Fibroblast of upper back skin (primary cell): ENCODE data around the gene ZNF121.
"Not testable (repeated sequence)": the region's sequence is repeated elsewhere in the genome, so short reads cannot be mapped to it uniquely, and the experiment has no call there.

Source experiments
- DNase-seq: peaks from one replicate; pipeline ENCODE4 v3.0.0-alpha.2; 2013

The ZNF121 gene

DNA sequence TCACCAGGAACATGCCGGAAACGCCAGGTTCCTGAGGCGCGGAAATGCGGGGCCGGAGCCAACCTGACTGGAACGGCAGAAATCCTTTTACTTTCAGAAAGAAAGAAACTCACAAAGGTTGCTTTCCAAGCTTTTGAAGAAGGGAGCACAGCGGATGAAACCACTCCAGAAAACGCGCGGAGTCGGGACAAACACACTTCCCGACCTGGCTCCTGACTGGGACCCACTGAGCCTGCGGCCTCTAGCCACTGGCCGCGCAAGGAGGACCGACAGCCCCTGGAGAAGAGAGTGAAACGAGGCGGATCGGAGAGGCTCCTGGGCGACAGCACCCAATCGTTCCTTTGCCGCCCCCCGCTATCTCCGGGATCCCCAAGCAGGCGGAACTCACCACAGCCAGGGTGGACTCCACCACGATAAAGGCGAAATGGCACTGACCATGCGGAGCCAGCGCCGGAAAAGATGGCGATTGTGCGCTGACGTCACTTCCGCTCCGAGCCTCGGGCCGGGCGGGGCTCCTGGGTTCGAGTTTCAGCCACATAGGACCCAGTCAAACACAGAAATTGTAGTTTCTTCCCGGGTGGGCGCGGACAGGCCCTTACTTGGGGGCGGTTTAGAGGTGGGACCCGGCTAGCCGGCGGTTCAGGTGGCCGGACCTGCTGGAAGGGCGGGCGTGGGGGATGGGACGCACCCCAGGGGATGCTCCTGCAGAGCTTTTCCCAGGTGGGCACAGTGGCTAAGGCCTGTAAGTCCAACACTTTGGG, at the start of gene ZNF121:
Gene ZNF121, minus strand, starts transcription at position 432 of the 761 bp plus-strand sequence. CDS start 16,407 bp downstream, outside the sequence.
- DNase-seq = peak; percentile 80

DNA sequence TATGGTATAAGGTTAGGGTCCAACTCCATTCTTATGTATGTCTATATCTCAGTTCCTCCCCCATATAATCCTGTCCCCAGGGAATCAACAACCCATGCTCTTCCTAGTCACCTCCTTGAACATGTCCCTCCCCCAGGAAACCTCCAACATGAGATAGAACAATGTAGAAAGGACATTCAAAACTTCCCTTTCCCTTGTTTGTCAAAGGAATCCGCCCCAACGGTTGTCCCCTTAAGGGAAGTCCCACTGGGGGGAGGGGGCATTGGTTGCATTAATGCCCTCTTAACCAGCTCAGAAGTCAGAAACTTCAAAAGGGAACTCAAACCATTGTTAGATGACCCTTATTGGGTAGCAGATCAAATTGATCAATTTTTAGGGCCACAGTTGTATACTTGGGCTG, 43.6 kb upstream of the ZNF121 start:
- DNase-seq = no peak

DNA sequence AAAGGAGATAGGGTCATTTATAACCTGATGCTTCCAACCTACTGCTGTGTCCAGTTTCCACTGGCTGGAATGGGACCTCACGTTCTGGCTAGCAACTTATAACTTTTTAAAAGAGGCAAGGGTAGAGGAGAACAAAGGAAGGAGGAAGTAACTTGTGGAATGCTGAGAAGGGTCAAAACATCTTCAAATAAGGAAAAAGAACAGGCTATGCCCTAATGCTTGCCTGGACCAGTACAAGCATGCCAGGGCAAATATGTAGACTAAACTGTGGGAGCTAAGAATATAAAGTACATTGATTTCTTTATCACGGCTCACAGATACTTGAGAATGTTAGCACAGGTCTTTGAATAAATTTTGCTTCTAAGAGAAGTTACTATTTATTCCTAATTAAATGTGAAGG, 38.2 kb upstream of the ZNF121 start:
- peak; percentile 13 for DNase-seq

DNA sequence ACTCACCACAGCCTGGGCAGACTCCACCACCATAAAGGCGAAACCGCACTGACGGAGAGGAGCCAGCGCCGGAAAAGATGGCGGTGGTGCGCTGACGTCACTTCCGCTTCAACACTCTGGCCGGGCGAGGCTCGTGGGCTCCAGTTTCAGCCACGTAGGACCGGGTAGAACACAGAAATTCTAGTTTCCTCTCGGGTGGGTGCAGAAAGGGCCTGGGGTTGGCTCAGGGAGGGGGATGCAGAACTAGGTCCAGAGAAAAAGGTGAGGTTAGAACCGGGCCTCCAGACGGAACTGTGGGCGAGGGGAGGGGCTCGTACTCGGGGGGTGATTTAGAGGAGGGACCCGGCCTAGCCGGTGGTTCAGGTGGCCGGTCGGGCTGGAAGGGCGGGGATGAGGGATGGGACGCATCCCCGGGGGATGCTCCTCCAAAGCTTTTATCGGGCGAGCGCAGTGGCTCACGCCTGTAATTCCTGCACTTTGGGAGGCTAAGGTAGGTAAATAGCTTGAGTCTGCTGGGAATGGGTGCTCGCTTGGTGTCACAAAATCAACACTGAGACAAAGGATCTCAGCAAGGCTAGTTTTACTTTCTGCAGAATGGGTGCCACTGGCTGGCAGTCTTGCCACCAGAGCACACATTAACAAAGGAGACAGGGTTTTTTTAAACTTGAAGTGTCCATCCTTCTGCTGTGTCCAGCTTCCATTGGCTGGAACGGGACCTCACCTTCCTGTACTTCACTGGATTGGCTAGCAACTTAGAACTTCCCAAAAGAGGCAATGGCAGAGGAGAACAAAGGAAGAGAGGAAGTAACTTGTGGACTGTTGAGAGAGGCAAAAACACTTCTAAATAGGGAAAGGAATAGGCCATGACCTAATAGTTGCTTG, 37.1 kb upstream of the ZNF121 start, which contains the start of gene ZNF561:
Gene ZNF561, minus strand, starts transcription at position 77 of the 882 bp plus-strand sequence. CDS start 1,776 bp downstream, outside the sequence.
- peak; percentile 90 for DNase-seq

DNA sequence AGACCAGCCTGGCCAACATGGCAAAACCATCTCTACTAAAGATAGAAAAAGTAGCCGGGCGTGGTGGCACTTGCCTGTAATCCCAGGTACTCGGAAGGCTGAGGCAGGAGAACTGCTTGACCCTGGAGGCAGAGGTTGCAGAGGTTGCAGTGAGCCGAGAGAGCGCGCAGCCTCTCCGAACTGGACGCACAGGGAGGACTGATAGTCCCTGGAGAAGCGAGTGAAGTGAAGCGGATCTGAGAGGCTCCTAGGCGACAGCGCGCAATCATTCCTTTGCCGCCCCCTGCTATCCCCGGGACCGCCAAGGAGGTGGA, 36.5 kb upstream of the ZNF121 start:
- DNase-seq = no peak

DNA sequence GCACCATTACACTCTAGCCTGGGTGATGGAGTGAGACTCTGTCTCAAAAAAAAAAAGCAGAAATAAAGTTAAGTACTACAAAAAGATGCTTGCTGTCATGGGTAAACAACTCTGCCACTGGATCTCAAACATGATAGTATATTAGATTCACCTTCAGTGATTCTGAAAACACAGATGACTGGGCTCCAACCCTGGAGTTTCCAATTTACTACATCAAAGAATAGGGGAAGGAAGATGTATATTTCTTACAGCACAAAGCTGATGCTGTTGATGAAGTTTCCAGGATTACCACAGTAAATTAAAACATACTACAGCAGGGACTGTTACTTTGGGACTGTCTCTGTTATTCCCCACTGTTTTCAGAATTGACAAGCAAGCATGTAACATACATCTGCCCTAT, 31.5 kb upstream of the ZNF121 start:
- no peak for DNase-seq

DNA sequence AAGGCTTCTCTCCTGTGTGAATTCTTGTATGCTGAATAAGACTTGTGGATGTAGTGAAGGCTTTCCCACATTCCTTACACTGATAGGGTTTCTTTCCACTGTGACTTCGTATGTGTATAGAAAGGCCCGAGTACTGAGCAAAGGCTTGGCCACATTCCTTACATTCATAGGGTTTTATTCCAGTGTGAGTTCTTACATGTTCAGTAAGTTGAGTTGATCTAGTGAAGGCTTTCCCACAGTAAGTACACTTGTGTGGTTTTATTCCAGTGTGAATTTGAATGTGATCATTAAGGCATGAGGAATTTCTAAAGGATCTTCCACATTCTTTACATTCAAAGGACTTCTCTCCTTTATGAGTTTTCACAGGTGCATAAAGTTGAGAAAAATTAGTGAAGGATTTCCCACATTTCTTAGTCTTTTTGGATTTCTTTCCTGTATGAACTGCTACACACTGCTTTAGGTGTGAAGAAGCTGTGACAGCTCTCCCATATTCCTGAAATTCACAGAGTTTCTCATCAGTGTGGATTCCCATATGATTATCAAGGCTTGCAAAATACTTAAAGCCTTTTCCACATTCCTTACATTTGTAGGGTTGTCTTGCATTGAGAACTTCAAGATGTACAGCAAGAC, 26.3 kb upstream of the ZNF121 start:
- DNase-seq = no peak

DNA sequence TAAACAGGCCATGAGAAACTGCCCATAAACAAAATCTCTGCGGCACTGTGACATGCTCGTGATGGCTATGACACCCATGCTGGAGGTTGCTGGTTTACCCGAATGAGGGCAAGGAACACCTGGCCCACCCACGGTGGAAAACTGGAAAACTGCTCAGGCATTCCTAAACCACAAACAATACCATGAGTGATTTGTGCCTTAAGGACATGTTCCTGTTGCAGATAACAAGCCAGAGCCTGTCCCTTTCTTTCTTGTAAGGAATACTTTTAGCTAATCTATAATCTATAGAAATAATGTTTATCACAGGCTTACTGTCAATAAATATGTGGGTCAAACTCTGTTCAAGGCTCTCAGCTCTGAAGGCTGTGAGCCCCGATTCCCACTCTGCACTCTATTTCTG, 24.6 kb upstream of the ZNF121 start:
- DNase-seq = no peak

DNA sequence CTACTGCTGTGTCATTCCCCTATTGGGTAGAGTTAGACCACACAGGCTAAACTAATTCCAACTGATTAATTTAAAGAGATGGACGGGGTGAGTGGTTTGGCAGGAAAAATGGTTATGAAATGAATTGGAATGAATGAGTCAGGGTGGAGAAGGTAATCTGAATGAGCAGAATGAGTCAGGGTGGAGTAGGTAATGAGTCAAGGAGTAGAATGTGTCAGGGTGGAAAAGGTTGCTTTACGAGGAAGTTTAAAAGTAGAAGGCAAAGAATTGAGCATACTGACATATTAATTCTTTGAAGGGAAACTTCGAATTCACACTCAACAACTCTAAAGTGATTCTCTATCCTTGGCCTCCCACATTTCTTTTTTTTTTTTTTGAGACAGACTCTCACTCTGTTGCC, 12.7 kb upstream of the ZNF121 start:
- peak; percentile 80 for DNase-seq

DNA sequence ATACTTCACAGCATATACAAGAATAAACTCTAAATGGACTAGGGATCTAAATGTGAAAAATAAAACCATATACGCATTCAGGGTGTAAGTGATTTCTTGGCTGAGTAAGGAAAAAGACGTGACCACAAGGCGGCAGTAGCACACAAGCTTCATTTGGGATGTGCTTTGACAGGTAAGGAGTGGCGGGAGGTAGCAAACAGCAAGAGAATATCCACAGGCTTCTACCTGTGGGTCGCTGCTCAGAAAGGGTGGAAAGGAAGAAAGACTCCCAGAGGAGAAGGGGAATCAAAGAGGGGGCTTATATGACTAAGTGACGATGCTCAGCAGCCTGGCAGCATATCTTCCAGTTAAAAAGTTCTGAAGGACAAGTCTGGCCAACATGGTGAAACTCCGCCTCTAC, 2.5 kb upstream of the ZNF121 start:
- DNase-seq = peak; percentile 54

DNA sequence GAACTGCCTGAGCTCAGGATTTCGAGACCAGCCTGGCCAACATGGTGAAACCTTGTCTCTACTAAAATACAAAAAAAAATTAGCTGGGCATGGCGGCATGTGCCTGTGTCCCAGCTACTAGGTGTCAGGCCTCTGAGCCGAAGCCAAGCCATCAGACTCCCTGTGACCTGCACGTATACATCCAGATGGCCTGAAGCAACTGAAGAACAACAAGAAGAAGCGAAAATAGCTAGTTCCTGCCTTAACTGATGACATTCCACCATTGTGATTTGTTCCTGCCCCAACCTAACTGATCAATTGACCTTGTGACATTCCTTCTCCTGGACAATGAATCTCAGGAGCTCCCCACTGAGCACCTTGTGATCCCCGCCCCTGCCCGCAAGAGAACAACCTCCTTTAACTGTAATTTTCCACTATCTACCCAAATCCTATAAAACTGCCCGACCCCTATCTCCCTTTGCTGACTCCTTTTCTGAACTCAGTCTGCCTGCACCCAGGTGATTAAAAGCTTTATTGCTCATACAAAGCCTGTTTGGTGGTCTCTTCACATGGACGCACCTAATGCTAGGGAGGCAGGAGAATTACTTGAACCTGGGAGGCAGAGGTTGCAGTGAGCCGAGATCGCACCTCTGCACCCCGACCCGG, 2.1 kb downstream of the ZNF121 start:
- DNase-seq = not testable (repeated sequence)

DNA sequence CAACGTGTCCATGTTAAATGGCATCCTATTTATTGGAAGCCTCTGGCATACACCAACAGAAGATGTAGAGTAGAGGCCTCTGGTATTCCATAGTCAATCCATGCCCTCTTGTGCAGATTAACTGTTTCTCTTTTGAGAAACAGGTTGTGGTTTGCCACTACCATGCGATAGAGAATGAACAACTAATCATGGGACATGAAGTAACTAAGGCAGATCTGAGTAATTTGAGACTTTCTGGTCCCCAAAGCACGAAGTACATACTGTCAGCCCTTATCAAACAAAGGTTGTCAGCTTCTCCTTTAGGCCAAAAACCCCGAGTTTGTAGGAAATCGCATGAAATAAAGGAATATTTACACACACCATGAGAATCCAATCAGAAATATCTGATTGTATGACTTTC, 3.6 kb downstream of the ZNF121 start:
- no peak for DNase-seq

DNA sequence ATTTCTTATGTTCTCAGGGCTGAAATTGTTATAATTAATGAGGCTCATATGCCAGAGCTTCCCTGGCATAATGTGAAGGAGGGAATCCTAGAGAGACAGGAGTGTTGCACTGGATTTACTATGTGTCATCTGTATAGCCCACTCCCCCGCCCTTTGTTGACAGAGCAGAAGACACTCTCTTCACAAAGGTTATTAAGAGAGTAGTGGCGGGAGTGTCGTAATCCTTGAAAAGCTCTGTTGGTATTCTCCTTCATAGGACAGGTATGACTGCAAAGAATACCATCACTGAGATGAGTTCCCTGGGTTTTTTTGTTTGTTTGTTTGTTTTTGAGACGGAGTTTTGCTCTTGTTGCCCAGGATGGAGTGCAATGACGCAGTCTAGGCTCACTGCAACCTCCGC, 14.0 kb downstream of the ZNF121 start:
- DNase-seq = no peak

DNA sequence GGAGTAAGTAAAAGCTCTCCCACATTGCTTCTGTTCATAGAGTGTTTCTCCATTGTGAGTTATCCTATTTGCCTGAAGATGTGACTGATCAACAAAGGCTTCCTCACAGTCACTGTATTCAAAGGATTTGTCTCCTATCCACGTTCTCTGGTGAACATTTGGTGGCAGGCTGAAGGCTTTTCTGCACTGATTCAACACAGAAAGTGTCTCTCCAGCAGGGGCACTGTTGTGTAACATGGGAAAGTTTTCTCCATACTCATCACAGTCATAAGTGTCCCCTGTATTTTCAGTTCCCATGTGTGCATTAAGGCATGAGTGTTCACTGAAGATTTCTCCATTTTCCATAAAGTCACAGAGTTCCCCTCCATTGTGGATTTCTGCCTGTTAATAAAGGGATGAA, 17.6 kb downstream of the ZNF121 start:
- DNase-seq = no peak

DNA sequence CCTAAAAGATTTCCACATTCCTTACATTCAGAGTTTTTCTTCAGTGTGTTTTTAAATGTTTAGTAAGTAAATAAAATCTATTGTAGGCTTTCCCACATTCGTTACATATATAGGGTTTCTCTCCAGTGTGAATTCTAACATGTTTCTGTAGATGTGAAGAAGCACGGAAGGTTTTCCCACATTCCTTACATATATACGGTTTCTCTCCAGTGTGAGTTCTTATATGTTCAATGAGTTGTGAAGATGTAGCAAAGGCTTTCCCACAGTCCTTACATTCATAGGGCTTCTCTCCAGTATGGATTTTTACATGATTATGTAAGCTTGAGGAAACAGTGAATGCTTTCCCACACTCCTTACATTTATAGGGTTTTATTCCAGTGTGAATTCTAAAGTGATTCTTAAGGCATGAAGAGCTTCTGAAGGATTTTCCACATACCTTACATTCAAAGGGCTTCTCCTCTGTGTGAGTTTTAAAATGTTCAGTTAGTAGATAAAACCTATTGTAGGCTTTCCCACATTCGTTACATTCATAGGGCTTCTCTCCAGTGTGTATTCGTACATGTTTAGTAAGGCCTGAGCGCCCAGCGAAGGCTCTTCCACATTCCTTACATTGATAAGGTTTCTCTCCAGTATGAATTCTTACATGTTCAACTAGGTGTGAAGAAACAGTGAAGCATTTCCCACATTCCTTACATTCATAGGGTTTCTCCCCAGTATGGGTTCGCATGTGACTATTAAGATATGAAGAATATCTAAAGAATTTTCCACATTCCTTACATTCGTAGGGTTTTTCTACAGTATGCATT, 18.2 kb downstream of the ZNF121 start:
- peak; percentile 8 for DNase-seq

DNA sequence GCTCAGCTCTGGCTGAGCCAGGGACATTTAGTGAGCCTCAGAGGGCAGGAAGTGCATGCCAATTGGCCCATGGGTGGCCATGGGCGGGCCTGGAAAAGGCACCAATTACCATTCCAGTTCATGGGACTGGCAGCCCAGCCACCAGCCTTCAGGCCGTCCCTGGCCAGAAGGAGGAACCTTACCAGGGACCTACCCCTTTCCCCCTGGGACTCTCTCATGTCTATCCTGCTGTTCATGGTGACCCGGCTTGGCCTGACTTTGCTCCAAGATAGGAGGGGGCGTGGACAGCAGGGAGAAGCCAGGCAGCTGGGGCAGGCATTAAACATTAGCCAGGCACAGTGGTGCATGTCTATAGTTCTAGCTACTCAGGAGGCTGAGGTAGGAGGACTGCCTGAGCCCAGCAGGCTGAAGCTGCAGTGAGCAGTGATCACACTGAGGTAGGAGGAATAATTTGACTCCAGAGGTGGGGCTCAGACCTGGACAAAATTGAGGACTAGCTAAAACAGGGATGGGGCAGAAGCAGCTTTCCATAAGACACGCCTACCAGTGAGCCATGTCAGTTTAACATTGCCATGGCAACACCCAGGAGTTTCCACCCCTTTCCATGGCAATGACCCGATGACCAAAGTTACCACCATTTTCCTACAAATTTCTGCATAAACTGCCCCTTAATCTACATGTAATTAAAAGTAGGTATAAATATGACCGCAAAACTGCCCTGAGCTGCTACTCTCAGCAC, 31.6 kb downstream of the ZNF121 start:
- DNase-seq = no peak

DNA sequence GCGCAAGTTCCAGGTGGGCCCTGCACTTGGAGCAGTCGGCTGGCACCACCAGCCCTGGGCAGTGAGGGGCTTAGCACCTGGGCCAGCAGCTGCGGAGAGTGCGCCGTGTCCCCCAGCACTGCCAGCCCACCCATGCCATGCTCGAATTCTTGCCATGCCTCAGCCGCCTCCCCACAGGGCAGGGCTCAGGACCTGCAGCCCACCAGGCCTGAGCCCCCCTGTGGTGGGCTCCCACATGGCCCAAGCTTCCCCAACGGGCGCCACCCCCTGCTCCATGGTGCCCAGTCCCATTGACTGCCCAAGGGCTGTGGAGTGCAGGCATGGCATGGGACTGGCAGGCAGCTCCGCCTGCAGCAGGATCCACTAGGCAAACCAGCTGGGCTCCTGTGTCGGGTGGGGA, 36.4 kb downstream of the ZNF121 start:
- no peak for DNase-seq

DNA sequence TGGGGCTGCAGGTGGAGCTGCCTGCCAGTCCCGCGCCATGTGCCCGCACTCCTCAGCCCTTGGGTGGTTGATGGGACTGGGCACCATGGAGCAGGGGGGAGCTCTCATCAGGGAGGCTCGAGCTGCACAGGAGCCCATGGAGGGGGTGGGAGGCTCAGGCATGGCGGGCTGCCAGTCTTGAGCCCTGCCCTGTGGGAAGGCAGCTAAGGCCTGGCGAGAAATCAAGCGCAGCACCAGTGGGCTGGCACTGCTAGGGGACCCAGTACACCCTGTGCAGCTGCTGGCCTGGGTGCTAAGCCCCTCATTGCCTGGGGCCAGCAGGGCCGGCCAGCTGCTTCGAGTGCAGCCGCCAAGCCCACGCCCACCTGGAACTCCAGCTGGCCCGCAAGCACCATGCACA, 43.0 kb downstream of the ZNF121 start:
- DNase-seq = not testable (repeated sequence)

DNA sequence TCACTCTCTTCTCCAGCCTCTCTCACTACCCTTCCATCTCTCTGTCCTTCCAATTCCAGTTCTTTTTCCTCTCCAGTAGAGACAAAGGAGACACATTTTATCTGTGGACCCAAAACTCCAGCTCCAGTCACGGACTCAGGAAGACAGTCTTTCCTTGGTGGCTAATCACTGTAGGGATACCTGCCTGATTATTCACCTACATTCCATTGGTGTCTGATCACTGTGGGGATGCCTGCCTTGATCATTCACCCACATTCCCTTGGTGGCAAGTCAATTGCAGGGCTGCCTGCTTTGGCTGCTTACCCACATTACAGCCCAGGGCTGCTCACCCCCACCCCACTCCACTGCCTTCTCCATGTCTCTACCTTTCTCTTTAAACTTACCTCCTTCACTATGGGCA, 44.4 kb downstream of the ZNF121 start:
- not testable (repeated sequence) for DNase-seq

DNA sequence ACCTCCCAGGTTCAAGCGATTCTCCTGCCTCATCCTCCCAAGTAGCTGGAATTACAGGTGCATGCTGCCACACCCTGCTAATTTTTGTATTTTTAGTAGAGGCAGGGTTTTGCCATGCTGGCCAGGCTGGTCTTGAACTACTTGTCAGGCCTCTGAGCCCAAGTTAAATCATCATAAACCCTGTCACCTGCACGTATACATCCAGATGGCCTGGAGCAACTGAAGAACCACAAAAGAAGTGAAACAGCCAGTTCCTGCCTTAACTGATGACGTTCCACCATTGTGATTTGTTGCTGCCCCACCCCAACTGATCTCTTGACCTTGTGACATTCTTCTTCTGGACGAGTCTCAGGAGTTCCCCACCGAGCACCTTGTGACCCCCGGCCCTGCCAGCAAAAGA, 45.1 kb downstream of the ZNF121 start:
- DNase-seq = not testable (repeated sequence)
